Measurements from ENCODE around the gene HJURP.

The HJURP gene

GRCh38 chr2:233850745-233851144 is 3.6 kb downstream of the HJURP start:
- H3K4me3 ChIP-seq (ENCODE audit: low read length): no peak overlapping the region
- no peaks in the 10 kb centered on the region for H3K27me3 ChIP-seq (ENCODE audit: control insufficient read depth, low read length)
- H3K36me3 ChIP-seq (ENCODE audit: control insufficient read depth, low read length): peaks cover 85% of the 10 kb centered on the region
- no peak overlapping the region for H3K27ac ChIP-seq (ENCODE audit: low read depth, low read length)
- no peaks in the 10 kb centered on the region for H3K9me2 ChIP-seq (replicated peaks; ENCODE audit: control insufficient read depth, low read length)
- peaks cover 89% of the 10 kb centered on the region for H3K79me2 ChIP-seq (ENCODE audit: control insufficient read depth, low read length)
- peaks cover 28% of the 10 kb centered on the region for H3K4me1 ChIP-seq (ENCODE audit: control insufficient read depth, low read length)
- H3K9me3 ChIP-seq (ENCODE audit: control insufficient read depth, insufficient read depth, low read length): no peaks in the 10 kb centered on the region; the same call in 1 of the 2 replicates
- TF ChIP-seq CTCF (IDR thresholded peaks at IDR 0.05; ENCODE audit: low read depth, low read length, poor library complexity, severe bottlenecking) (no peak), EZH2phosphoT487 (IDR thresholded peaks at IDR 0.05; ENCODE audit: borderline replicate concordance, low read length) (no peak)
- no peak overlapping the region for H3K4me2 ChIP-seq (ENCODE audit: low read length)
- H3F3A ChIP-seq (ENCODE audit: control insufficient read depth, insufficient read depth): no peaks in the 10 kb centered on the region
- peaks cover 21% of the 10 kb centered on the region for H4K20me1 ChIP-seq (ENCODE audit: control insufficient read depth, insufficient read depth, low read depth, low read length)

GRCh38 chr2:233849607-233850271 is 4.6 kb downstream of the HJURP start:
- H3K36me3 ChIP-seq (ENCODE audit: control insufficient read depth, low read length): peaks cover 95% of the 10 kb centered on the region
- H3F3A ChIP-seq (ENCODE audit: control insufficient read depth, insufficient read depth): no peaks in the 10 kb centered on the region
- no peaks in the 10 kb centered on the region for H3K27me3 ChIP-seq (ENCODE audit: control insufficient read depth, low read length)
- H3K4me3 ChIP-seq (ENCODE audit: low read length): no peak overlapping the region
- H3K4me2 ChIP-seq (ENCODE audit: low read length): no peak overlapping the region
- H3K9me2 ChIP-seq (replicated peaks; ENCODE audit: control insufficient read depth, low read length): no peaks in the 10 kb centered on the region
- H3K27ac ChIP-seq (ENCODE audit: low read depth, low read length): no peak overlapping the region
- H3K79me2 ChIP-seq (ENCODE audit: control insufficient read depth, low read length): peaks cover 96% of the 10 kb centered on the region
- H4K20me1 ChIP-seq (ENCODE audit: control insufficient read depth, insufficient read depth, low read depth, low read length): peaks cover 21% of the 10 kb centered on the region
- peaks cover 22% of the 10 kb centered on the region for H3K4me1 ChIP-seq (ENCODE audit: control insufficient read depth, low read length)
- H3K9me3 ChIP-seq (ENCODE audit: control insufficient read depth, insufficient read depth, low read length): no peaks in the 10 kb centered on the region
- TF ChIP-seq EZH2phosphoT487 (IDR thresholded peaks at IDR 0.05; ENCODE audit: borderline replicate concordance, low read length): no peak
- no peak for TF ChIP-seq CTCF (IDR thresholded peaks at IDR 0.05; ENCODE audit: low read depth, low read length, poor library complexity, severe bottlenecking)

GRCh38 chr2:233848276-233848675 is 6.1 kb downstream of the HJURP start:
- Histone ChIP-seq H3K9me2 (replicated peaks; ENCODE audit: control insufficient read depth, low read length) (no peaks in the 10 kb centered on the region), H3K9me3 (ENCODE audit: control insufficient read depth, insufficient read depth, low read length) (no peaks in the 10 kb centered on the region), H3F3A (ENCODE audit: control insufficient read depth, insufficient read depth) (no peaks in the 10 kb centered on the region), H3K36me3 (ENCODE audit: control insufficient read depth, low read length) (peaks cover 100% of the 10 kb centered on the region), H3K79me2 (ENCODE audit: control insufficient read depth, low read length) (peaks cover 98% of the 10 kb centered on the region), H3K4me2 (ENCODE audit: low read length) (no peak overlapping the region), H4K20me1 (ENCODE audit: control insufficient read depth, insufficient read depth, low read depth, low read length) (peaks cover 21% of the 10 kb centered on the region), H3K4me1 (ENCODE audit: control insufficient read depth, low read length) (peaks cover 18% of the 10 kb centered on the region), H3K4me3 (ENCODE audit: low read length) (no peak overlapping the region), H3K27ac (ENCODE audit: low read depth, low read length) (no peak overlapping the region), H3K27me3 (ENCODE audit: control insufficient read depth, low read length) (no peaks in the 10 kb centered on the region)
- TF ChIP-seq CTCF (IDR thresholded peaks at IDR 0.05; ENCODE audit: low read depth, low read length, poor library complexity, severe bottlenecking): no peak
- TF ChIP-seq EZH2phosphoT487 (IDR thresholded peaks at IDR 0.05; ENCODE audit: borderline replicate concordance, low read length): no peak

Measured in DOHH2 (cell line).